Skeletal muscle tissue (tissue), 4 donors: ENCODE measurements around the gene TLE2. TPM values are rescaled to one million over a fixed set of nuclear protein-coding genes. Genes with fewer than 3 reads are reported as not detected.
"Not testable (repeated sequence)": the region's sequence is repeated elsewhere in the genome, so short reads cannot be mapped to it uniquely, and the experiment has no call there.

Source experiments
- H3K27ac ChIP-seq: one replicate; pipeline ENCODE4 v1.7.0; 2013; ENCODE audit warnings: mild to moderate bottlenecking, low read depth, low read length, inconsistent platforms
- H3K27me3 ChIP-seq, 3 donors: one replicate each; pipeline ENCODE4 v1.7.0; 2013; ENCODE audit warnings: low read length in 3 of 3; ENCODE audit not compliant: control insufficient read depth in 3 of 3, insufficient read depth in 3 of 3
- H3K36me3 ChIP-seq, 3 donors: one replicate each; pipeline ENCODE4 v1.7.0; 2013; ENCODE audit warnings: low read length in 3 of 3; ENCODE audit not compliant: control insufficient read depth in 3 of 3, insufficient read depth in 3 of 3
- H3K4me1 ChIP-seq, 3 donors: one replicate each; pipeline ENCODE4 v1.7.0; 2013; ENCODE audit warnings: low read length in 3 of 3, mild to moderate bottlenecking in 3 of 3; ENCODE audit not compliant: control insufficient read depth in 3 of 3, insufficient read depth in 3 of 3
- H3K4me3 ChIP-seq, 3 donors: one replicate each; pipeline ENCODE4 v1.7.0; 2013; ENCODE audit warnings: low read length in 3 of 3
- H3K9ac ChIP-seq, 3 donors: one replicate each; pipeline ENCODE4 v1.7.0; 2013; ENCODE audit warnings: low read length in 3 of 3, mild to moderate bottlenecking in 3 of 3, moderate library complexity in 2 of 3, low read depth in 1 of 3
- H3K9me3 ChIP-seq, 3 donors: one replicate each; pipeline ENCODE4 v1.7.0; 2013; ENCODE audit warnings: low read length in 3 of 3; ENCODE audit not compliant: control insufficient read depth in 3 of 3
- total RNA-seq: library from RNA; depleted of rRNA; stranded (reverse); fragments of >200 nt; gene quantifications from one replicate; pipeline ENCODE4 v1.2.3, GENCODE V29; 2014
- donor health status: Osteomylitis.

TLE2 gene
- total RNA-seq, 1 donor from 2014 or later = 9.4 TPM

DNA sequence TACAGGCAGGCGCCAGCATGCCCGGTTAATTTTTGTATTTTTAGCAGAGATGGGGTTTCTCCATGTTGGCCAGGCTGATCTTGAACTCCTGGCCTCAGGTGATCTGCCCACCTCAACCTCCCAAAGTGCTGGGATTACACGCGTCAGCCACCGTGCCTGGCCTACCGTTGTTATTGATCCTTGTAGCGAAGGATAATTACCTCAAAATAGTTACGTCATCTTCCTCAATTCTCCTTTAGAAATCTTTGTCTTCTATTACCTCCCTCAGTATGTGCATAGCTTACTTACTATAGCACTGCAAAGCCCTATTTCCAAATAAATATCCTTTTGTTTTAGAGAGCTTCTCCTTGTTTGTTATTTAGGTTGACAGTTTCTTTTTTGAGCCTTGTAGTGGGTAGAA lies 61.1 kb downstream of the TLE2 start:
- H3K36me3 ChIP-seq = no peaks in the 10 kb centered on the region
- peaks cover 13 to 21% (median 20%) of the 10 kb centered on the region in 3 donors for H3K4me1 ChIP-seq
- no peak overlapping the region for H3K4me3 ChIP-seq
- H3K9me3 ChIP-seq = no peaks in the 10 kb centered on the region
- no peaks in the 10 kb centered on the region for H3K27me3 ChIP-seq
- H3K27ac ChIP-seq = no peak overlapping the region
- H3K9ac ChIP-seq = no peak overlapping the region

GRCh38 chr19:2964874-2965273 lies 64.2 kb downstream of the TLE2 start:
- H3K4me3 ChIP-seq = no peak overlapping the region
- H3K9ac ChIP-seq = no peak overlapping the region
- no peaks in the 10 kb centered on the region for H3K27me3 ChIP-seq
- no peaks in the 10 kb centered on the region for H3K9me3 ChIP-seq
- H3K4me1 ChIP-seq = peaks cover 3 to 11% (median 6%) of the 10 kb centered on the region in 3 donors
- H3K36me3 ChIP-seq = no peaks in the 10 kb centered on the region
- no peak overlapping the region for H3K27ac ChIP-seq

DNA sequence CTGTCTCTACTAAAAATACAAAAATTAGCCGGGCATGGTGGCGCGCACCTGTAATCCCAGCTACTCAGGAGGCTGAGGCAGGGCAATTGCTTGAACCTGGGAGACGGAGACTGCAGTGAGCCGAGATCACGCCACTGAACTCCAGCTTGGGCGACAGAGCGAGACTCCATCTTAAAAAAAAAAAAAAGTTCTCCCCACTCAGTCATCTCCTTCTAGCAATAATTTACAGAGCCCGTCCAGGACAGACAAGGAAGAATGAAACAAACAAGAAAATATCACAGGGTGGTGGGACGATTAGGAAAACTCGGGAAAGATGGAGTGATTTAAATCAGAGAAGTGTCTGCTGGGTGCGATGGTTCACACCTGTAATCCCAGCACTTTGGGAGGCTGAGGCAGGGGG lies 65.4 kb downstream of the TLE2 start:
- H3K36me3 ChIP-seq, H3K9ac ChIP-seq: not testable (repeated sequence)

GRCh38 chr19:2963122-2963521 lies 66.0 kb downstream of the TLE2 start:
- H3K4me1 ChIP-seq = peaks cover 0 to 2% (median 0%) of the 10 kb centered on the region in 3 donors
- H3K9ac ChIP-seq = no peak overlapping the region
- H3K36me3 ChIP-seq = no peaks in the 10 kb centered on the region
- no peak overlapping the region for H3K27ac ChIP-seq
- no peaks in the 10 kb centered on the region for H3K27me3 ChIP-seq
- no peaks in the 10 kb centered on the region for H3K9me3 ChIP-seq
- H3K4me3 ChIP-seq = no peak overlapping the region

More for the DNA sequence above, 65.4 kb downstream of the TLE2 start:
- not testable (repeated sequence) for H3K27ac ChIP-seq, H3K4me1 ChIP-seq, H3K27me3 ChIP-seq, H3K9me3 ChIP-seq, H3K4me3 ChIP-seq

DNA sequence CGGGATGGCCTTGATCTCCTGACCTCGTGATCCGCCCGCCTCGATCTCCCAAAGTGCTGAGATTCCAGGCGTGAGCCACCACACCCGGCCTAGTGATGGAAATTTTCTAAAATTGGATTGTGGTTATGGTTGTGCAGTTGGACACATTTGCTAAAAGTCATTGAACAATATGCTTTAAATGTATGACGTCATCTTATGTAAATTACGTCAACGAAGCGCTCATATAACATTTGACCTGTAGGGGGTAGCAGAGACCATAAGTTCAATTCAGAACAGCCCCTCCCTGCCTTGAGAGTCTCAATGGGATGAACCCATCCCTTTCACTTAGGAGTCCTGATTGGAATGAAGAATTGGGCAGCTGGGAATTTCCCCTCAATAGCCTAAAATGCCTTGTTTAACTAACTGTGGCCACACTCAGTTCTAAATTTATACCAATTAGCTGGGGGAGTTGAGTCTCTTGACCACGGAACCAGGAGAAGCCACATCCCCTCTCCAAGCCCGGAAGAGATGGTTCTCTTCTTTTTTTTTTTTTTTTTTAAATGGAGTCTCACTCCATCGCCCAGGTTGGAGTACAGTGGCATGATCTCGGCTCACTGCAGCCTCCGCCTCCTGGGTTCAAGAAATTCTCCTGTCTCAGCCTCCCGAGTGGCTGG lies 66.9 kb downstream of the TLE2 start:
- no peak overlapping the region for H3K27ac ChIP-seq
- H3K36me3 ChIP-seq = no peaks in the 10 kb centered on the region
- peak overlapping the region in 1 of 3 donors; percentile 1 for H3K4me3 ChIP-seq
- no peaks in the 10 kb centered on the region for H3K9me3 ChIP-seq
- no peaks in the 10 kb centered on the region for H3K27me3 ChIP-seq
- H3K9ac ChIP-seq = peak overlapping the region in 1 of 3 donors; percentile 16
- H3K4me1 ChIP-seq = peaks cover 0 to 2% (median 0%) of the 10 kb centered on the region in 3 donors

DNA sequence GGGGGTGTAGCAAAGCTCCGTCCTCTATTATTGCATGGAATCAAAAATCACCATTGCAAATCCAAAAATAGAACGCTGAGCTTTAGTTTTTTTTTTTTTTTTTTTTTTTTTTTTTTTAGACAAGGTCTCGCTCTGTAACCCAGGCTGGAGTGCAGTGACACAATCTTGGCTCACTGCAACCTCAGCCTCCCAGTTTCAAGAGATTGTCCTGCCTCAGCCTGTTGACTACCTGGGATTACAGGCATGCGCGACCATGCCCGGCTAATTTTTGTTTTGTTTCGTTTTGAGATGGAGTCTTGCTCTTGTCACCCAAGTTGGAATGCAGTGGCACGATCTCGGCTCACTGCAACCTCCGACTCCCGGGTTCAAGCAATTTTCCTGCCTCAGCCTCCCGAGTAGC lies 69.0 kb downstream of the TLE2 start:
- Histone ChIP-seq H3K9ac (no peak overlapping the region), H3K4me3 (no peak overlapping the region), H3K36me3 (no peaks in the 10 kb centered on the region), H3K27ac (no peak overlapping the region), H3K9me3 (no peaks in the 10 kb centered on the region), H3K27me3 (no peaks in the 10 kb centered on the region), H3K4me1 (peaks cover 0 to 2% (median 0%) of the 10 kb centered on the region in 3 donors)

DNA sequence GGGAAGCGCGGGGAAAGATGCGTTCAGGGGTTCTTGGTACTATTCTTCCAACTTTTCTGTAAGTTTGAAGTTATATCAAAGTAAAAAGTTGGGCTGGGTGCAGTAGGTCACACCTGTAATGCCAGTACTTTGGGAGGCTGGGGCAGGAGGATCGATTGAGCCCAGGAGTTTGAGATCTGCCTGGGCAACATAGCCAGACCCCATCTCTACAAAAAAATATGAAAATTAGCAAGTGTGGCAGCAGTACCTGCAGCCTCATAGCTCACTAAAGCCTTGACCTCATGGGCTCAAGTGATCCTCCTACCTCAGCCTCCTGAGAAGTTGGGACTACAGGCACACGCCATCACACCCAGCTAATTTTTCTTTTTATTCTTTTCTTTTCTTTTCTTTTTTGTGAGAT lies 71.9 kb downstream of the TLE2 start:
- no peaks in the 10 kb centered on the region for H3K9me3 ChIP-seq
- peaks cover 0 to under 1% (median 0%) of the 10 kb centered on the region in 3 donors for H3K4me1 ChIP-seq
- H3K27me3 ChIP-seq = no peaks in the 10 kb centered on the region
- no peaks in the 10 kb centered on the region for H3K36me3 ChIP-seq
- no peak overlapping the region for H3K4me3 ChIP-seq
- no peak overlapping the region for H3K9ac ChIP-seq
- no peak overlapping the region for H3K27ac ChIP-seq

DNA sequence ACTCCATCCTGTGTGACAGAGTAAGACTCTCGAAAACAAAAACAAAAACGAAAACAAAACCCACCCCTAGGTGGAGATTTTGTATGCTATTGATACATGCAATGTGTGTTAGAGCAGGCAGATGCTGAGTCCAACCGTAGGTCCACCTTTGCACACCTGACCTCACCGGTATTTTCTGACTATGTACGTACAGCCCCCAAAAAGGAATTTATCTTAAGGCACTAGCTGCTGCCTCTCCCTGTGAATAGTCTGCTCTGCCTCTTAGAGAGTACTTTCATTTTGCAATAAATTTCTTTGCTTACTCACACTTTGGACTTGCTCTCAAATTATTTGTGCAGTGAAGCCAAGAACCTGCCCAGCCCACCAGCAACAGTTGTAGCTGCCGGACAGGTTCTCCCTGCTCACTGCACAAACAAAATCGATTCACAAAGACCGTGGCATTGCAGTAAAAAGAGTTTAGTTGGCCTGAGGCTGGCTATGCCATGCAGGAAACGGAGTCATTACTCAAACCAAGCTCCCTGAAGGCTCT lies 76.1 kb downstream of the TLE2 start:
- Histone ChIP-seq H3K27me3 (no peaks in the 10 kb centered on the region), H3K9ac (peak overlapping the region in 1 of 3 donors; percentile 38)

GRCh38 chr19:2950286-2951124 lies 78.6 kb downstream of the TLE2 start:
- H3K36me3 ChIP-seq = no peaks in the 10 kb centered on the region
- H3K4me3 ChIP-seq = peak overlapping the region; percentile 92 to 98 (median 94)
- peak overlapping the region; percentile 98 for H3K27ac ChIP-seq
- no peaks in the 10 kb centered on the region for H3K27me3 ChIP-seq
- peak overlapping the region; percentile 95 to 99 (median 97) for H3K9ac ChIP-seq
- H3K4me1 ChIP-seq = peaks cover 11 to 17% (median 12%) of the 10 kb centered on the region in 3 donors
- no peaks in the 10 kb centered on the region for H3K9me3 ChIP-seq

More for the DNA sequence above, 76.1 kb downstream of the TLE2 start:
- H3K9me3 ChIP-seq = no peaks in the 10 kb centered on the region
- H3K36me3 ChIP-seq = no peaks in the 10 kb centered on the region
- H3K27ac ChIP-seq = no peak overlapping the region
- peaks cover 10 to 16% (median 11%) of the 10 kb centered on the region in 3 donors for H3K4me1 ChIP-seq
- H3K4me3 ChIP-seq = no peak overlapping the region

- Histone ChIP-seq H3K36me3 (no peaks in the 10 kb centered on the region), H3K9me3 (no peaks in the 10 kb centered on the region), H3K27ac (peak overlapping the region; percentile 98), H3K27me3 (no peaks in the 10 kb centered on the region), H3K4me1 (peaks cover 11 to 22% (median 16%) of the 10 kb centered on the region in 3 donors), H3K9ac (peak overlapping the region; percentile 95 to 99 (median 97)), H3K4me3 (peak overlapping the region; percentile 92 to 98 (median 94))
Measured at GRCh38 chr19:2949939-2950285, 79.2 kb downstream of the TLE2 start.
